GM19452 (cell line): ENCODE data around the gene PAX1.
A peak's percentile ranks its signal among the peaks of the same experiment; 100 is the strongest.

Source experiments
- ATAC-seq: cut with Tn5 transposase; IDR thresholded peaks from one replicate; pipeline ENCODE4 v1.9.1; 2021; ENCODE audit not compliant: unreplicated experiment

The PAX1 gene

DNA sequence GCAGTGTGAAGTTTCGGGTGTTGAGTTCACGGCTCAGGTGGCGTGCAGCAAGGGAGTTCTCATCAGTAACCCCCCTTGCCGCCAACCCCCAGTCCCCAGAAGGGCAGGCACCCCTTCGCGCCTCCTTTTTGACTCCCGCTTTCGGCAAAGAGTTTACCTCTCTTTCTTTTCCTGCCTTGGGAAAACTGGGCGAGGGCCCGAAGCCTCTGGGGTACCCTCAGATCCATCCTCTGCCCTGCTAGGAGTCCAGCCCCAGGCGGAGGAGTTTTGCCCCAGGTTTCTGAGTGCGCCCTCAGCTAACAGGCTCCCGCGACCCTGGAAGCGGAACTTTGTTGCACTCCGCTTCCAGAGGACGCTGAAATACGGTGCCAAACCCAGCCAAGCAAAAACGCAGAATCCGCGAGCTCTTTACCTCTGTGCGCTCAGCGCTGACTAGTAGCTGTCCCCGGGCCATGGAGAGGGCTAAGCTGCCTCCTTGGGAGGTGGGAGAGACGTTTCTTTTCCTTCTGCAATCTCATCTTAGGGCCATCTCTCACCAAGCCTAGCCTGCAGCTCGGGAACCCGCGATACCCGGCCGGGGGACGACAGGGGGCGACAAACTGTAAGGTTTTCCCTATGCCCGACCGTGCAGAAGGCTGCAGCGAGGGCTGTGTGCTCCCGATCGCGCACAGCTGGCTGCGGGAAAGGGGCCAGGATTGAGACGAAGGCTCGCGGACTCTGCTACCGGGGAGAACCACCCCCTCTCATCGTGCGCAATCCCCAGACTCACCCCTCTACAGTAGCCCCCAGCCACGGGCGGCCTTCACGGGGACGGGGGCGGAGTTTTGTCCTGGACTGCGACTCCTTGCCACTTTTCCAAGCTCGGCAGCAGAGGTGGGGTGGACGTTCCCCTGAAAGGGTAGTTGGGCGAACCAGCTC, 2.7 kb upstream of the PAX1 start:
- no peak for ATAC-seq

DNA sequence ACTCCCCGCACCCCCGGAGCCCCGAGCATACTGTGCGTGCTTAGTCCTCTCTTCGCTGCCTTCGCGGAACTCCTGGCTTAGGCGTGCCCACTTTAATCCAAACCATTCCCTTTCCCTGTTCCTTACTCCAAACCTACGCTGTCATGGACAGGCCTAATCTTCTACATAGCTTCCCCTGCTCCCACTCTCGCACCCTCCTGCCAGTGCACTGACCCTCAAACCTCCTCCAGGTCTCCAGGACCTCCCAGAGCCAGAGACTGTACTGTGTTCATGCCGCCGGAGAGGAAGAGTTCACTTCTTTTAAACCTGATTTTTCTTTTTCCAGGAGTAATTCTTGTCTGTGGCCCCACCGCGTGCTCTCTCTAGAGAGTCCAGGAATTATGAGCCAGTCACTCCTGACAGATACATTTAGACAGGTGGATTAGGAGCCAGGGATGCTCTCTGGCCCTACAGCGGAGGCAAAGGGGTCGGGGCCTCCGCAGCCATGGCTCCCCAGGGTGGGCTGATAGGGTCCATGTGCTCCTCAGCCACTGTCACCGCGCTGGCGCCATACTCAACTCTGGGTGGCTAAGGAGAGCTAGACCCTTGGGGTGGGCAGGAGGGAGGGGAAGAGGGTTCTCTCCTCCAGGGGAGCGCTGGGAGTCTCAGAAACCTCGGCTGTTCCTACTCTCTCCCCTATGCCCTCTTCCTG, 1.6 kb upstream of the PAX1 start:
- no peak for ATAC-seq

DNA sequence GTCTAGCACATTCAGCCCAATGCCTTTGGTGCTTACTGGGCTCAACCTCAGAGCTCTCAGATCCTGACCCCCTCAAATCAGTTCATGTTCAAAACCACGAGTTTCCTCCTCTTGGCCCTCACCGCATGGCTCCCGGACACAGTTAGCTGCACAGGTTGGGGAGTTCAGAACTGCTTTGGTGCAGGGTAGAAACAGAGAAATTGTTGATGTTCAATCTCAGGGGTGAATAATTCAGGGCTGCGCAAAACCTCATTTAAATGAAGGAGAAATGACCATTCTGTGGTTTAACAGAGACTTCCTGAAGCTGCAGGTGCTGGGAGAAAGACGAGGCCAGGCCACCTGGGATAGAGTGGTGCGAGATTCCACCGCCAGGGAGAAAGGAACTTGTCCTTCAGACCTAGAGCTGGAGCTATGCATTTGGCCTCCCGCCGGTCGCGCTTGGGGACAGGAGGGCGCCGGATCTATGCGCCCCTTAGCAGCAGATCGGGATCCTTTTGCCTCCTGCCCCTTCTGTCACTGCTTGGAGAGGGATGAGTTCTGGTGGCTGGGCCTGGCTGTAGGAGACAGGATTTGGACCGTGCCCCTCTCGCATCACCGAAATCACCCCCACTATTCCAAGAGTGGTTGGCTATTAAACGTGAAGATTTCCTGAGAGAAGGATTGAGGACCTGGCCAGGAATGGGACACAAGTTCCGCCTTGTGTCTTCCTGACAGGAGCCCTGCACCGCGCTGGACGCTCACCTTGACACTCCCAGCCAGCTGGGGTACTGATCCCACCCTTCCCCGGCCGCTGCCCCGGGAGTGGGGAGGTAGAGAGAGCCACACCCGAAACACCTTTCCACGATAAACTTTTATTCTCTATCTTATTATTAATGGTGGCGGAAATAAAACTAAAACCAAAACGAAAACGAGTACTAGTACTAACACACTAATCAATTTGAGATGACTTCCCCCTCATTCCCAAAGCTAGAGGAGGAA, 767 bp upstream of the PAX1 start:
- no peak for ATAC-seq

DNA sequence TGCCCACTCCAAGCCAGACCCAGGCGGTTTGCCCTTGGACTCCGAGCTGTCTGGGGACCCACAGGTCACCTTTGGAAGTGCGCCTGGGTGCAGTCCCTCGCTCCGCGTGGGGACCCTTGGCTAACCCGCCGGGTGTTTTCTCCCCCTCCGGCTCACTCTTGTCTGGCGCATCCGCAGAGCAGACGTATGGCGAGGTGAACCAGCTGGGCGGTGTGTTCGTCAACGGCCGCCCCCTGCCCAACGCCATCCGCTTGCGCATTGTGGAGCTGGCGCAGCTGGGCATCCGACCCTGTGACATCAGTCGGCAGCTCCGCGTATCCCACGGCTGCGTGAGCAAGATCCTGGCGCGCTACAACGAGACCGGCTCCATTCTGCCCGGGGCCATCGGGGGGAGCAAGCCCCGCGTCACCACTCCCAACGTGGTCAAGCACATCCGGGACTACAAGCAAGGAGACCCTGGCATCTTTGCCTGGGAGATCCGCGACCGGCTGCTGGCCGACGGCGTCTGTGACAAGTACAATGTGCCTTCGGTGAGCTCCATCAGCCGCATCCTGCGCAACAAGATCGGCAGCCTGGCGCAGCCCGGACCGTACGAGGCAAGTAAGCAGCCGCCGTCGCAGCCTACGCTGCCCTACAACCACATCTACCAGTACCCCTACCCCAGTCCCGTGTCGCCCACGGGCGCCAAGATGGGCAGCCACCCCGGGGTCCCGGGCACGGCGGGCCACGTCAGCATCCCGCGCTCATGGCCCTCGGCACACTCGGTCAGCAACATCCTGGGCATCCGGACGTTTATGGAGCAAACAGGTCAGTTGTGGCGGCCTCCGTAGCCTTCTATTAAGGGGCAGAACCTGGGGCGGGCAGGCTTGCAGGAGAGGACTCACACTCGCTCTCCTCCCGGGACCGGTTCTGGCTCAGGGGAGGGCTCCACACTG, 1.1 kb downstream of the PAX1 start:
- no peak for ATAC-seq

DNA sequence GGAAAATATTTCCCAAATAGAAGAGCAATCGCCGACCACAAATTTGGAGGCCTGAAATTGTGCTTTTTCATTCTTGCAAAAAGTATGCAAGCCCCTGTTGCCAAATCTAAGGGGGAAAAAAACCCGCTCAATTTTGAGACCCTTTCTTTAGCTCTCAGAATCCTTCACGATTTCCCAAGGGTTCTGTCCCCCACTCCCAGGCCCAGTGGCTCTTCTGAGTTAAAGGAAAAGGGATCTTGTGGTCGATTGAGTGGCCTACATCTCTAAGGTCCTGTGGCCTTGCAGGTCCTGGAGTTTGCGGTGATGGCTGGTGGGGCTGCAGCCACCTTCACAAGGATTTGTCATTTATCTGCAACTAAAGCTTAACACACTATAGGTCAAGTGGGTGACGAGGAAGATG, 1.8 kb downstream of the PAX1 start:
- no peak for ATAC-seq

DNA sequence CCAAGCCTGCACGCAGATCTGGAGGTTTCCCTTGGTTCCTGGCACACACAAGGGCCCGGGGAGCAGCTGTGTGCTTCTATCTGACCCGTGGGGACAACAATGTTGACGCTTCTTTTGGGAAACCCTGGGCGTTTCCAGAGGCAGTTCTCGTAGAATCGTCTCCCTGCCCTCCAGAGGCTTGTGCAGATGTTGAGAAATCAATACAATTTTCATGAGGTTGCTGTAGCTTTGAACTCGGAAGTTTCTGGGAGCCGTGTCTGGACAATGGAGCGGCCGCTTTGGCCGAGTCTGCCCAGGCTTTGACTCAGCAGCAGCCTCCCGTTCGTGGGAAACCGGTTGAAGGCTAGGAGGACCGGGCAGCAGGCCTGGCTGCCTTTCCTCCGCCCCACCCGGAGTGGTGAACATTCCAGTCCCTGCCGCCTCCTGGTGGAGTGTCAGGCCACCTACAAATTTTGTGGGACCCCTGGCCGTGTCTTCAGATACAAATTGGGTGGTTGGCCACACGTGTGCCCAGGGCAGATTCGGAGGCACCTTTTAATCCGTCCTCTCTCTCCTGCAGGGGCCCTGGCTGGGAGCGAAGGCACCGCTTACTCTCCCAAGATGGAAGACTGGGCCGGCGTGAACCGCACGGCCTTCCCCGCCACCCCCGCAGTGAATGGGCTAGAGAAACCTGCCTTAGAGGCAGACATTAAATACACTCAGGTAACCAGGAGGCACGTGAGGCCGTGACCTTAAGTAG, 2.7 kb downstream of the PAX1 start:
- no peak for ATAC-seq

DNA sequence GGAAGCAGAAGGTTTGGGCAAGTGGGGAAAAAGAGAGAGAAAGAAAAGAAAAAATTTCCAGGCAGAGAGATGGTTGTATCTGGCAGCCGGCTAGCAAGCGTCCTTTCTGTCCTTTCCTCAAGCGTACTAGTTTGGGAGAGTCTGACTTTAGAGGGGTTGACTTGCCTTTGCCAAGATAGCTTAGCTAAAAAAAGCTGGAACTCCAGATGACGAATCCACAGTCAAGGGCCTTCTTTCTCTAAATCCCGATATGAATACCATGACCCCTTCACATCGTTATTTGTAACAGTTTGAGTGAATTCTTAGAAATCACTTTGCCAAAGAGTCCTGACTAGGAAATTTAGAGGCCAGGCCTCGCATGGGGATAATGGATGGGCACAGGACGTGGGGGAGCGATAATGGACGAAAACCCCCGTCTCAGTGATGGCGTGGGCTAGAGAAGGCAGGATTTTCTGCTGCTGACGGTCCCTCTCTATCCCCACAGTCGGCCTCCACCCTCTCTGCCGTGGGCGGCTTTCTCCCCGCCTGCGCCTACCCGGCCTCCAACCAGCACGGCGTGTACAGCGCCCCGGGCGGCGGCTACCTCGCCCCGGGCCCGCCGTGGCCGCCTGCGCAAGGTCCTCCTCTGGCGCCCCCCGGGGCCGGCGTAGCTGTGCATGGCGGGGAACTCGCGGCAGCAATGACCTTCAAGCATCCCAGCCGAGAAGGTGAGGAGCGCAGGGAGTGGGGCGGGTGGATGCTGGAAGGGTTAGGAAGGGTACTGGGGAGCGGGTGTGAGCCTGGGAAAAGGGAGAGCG, 3.5 kb downstream of the PAX1 start:
- no peak for ATAC-seq

DNA sequence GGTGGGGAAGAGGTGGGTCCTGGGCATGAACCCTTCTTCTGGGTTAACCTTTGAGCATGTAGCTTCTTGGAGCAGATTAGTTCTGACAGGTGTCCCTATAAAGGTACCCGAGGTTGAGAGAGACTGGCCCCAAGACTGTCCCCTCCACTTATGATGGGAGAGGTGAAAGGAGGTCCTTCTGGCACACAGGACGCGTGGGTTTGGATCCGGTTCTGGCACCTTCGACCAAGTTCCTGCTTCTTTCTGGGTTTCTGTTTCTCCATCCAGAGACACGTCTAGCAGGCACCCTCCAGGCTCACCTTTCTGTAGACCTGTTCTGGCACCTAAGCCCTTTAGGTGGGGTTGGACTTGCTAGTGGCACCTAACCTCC, 4.1 kb downstream of the PAX1 start:
- ATAC-seq, result no peak

DNA sequence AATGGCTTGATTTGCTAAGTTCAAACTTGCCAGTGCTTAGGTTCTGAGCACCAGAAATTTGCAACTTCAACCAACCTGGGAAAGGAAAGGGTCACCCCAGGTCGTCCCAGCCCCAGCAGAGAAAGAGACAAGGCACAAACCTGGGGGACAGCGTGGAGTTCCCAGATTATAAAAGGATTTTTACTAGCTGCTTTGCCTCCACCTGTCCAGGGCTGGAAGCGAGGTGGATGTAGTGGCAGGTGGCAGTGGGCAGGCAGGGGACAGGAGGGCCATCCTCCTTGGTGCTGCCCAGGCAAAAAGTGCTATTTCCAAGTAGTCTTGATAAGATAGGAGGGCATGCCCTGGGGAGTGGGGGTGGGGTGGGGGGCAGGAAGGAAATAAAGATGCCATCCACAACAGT, 4.9 kb downstream of the PAX1 start:
- ATAC-seq, result no peak

DNA sequence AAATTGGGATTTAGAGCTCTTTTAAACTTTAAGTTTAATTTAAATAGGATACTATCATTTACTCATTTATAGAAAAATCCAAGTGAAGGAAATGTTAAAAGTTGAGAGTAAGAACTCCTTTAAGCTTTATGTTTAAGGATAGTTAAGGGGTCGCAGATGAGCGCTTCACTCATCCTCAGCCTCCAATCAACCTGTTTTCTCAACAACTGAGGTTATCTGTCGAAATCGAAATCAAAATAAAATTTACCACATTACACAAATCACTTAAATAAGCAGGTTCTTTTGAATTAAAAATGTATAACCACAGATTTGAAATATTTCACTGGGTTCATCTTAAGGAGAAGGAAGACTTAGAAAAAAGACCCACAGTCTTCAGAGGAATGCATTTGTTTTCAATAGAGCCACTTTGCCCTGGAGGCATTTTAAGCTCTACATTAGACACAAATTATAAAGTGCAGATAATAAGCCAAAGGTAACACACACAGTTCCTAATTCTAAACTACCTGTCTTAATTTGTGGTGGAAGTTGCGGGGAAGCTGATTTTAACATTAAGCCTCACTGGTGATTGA, 5.5 kb downstream of the PAX1 start:
- no peak for ATAC-seq

DNA sequence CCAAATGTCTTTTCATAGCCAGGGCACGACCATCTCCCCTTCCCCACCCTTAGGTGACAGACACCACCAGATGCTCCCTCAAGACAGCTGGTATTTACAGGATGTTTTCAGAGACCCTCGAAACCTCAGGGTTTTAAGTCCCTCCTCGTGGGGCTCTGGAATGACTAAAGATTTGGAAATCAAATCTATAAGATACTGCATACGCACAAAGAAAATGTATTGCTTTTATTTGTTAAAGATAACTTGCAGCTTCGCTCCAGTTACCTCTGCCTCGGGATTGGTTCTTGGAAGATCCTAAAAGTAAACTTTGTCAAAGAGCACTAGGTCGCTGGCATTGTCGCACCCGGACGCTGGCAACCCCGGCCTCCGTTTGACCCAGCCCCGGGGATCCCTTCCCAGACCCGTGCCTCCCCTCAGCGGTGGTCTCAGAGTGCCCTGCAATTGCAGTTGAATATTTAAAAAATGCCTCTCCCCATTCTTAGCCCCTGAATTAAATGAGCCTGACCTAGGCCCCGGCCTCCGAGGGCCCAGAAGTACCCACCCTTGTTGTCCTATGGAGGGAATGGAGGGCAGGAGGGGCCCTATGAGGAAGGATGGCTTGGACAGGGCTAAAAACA, 7.1 kb downstream of the PAX1 start:
- ATAC-seq, result no peak

DNA sequence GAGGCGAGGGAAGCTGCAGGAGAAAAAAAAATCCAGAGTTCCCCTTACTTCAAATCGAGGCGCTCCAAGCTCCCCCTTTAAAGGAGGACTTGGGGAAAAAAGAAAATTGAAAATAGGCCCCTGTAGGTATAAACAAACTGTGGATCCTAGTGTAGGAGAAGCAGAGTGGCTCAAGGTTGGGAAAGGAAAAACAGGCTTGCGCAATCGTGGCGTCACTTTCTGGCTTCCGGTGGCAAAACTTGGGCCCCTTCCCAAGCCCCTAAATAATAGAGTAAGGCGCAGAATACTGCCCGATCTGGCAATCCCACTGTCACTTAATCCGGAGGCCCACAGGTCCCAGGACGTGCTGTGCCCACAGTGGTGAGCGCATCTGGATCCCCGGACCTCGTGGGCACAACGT, 8.0 kb downstream of the PAX1 start:
- no peak for ATAC-seq

DNA sequence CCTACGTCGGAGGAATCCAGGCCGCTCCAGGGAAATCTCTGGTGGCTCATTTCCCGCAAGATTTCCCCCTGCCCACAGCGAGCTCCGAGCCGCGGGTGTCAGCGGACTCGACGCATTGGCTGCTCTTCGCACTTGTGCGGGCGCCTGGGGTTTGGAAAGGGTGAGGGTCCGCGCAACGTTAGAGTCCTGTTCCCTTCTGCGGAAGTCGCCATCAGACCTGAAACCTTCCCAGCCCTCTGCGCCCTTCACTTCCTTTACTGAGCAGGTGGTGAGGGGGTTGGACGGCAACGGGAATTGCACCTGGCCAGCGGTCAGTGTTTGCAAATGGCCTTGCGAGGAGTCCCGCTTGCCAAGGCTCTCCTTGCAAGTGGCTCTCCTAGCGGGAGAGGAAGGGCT, 8.4 kb downstream of the PAX1 start:
- ATAC-seq, result no peak

DNA sequence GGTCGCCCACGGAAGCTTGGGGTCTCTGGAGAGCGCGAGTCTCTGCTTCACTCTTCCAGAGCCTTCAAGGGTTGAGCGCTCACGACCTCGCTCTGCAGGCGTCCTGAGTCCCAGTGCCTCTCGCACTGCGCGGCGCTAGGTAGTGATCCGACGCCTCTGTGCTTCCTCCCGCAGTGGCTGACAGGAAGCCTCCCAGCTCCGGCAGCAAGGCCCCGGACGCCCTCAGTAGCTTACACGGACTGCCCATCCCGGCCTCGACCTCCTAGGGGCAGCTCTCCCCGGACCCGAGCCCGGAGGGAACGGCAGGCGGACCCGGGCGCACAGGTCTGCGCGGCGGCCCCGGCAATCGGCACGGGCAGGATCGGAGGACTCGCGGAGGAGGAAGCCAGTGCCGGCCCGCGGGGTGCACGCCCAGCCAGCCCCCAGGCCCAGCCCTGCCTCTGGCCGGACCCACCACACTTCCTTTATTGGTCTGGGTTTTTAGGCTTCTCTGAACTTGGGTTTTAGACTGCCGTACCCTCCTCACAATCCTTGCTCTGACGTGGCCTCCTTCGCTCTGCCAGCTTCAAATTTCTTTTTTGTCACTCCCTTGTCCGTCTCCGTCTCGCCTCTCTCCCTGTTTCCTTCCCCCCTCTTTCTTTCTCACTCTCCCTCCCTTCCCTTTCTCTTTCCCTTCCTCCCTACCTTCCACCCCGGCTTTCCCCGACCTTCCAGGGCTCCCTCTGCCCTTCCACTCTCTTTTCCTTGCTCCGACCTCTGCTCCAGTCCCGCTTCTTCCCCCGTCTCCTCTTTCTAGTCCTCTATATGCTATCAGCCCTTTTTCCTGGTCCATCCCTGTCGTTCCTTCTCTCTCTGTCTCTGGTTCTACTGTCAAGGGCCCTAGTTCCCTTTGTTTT, 9.1 kb downstream of the PAX1 start:
- no peak for ATAC-seq

DNA sequence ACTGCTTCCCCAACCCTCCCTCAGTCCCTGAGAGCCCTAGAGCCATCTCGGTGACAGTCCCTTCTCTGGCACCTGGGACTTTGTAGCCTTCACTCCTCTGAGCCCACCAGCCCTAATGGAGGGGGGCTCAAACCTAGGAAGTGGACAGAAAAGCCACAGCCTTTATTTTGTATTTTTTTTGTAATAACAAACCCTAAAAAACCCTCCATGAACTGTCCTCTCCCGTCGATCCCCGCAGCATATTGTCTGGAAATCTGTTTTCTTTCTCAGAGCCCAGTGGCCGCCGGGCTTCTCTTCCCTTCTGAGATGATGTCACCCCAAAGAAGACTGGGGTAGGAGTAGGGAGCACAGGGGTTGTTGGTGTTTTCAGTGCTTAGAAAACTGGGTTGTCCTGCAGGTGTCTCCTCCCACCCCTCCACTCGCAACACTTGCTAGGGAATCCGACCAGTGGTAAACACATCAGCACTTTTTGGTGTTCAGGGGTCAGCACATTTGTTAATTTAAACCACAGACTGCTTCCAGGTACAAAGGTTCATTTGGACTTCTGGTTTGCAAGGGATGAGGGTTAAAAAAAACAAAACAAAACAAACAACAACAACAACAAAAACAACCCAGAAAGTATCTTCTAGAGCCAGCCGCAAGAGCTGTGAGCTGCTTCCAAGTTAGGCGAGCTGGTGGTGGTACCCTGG, 9.9 kb downstream of the PAX1 start:
- no peak for ATAC-seq

DNA sequence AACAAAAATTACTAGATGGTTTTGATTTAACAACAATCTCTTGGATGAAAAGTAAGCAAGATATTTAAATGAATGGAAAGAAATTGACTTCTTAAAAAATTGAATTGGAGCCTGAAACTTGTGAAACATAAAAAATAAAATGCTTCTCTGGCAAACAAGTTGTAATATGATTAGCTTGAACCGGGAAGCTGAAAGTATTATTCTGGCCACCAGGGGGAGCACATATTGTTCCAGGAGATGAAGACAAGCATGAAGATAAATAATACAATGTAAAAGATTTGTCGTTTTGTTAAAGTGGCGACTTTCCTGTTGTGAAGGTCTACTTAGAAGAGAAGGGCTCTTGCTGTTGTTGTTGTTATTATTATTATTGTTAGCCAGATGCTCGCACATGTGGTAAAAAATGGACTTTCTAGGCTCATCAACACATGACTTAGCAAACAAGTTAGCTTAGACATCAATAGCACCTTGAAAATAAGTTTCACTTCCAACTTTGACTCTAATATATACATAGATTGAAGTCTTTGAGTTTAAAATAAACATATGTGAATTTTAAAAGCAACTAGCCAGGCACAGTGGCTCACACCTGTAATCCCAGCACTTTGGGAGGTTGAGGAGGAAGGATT, 14.2 kb downstream of the PAX1 start:
- ATAC-seq, result peak; percentile 63
